GM12892 (cell line): ENCODE results near the gene PDLIM1.

Source experiments
- POLR2A ChIP-seq: IDR thresholded peaks from 2 replicates; pipeline ENCODE4 v1.6.1; 2011; ENCODE audit warnings: low read depth, low read length, control low read depth
- TAF1 ChIP-seq: IDR thresholded peaks from 2 replicates; pipeline ENCODE4 v1.6.1; 2011; ENCODE audit warnings: low read depth, mild to moderate bottlenecking, control low read depth, low read length, borderline replicate concordance

- no peak for TF ChIP-seq TAF1
- no peak for TF ChIP-seq POLR2A
Observed at GRCh38 chr10:95220539-95220938, 70.3 kb downstream of the PDLIM1 start.
